Measurements from ENCODE around the gene ARL14. TPM values are rescaled to one million over a fixed set of nuclear protein-coding genes. Genes with fewer than 3 reads are reported as not detected.
A peak's percentile ranks its signal among the peaks of the same experiment; 100 is the strongest.

ARL14 gene
- total RNA-seq, 1 experiment from 2014 or later: 0.07 TPM

GRCh38 chr3:160665231-160665630, 11.7 kb upstream of the ARL14 start:
- Histone ChIP-seq H3K27me3 (ENCODE audit: control insufficient read depth, insufficient read depth, low read length) (no peaks in the 10 kb centered on the region), H3K4me3 (ENCODE audit: insufficient read depth, low read depth, low read length) (no peak overlapping the region)
- DNase-seq: no peak

GRCh38 chr3:160665784-160666526, 11.0 kb upstream of the ARL14 start:
- Histone ChIP-seq H3K27me3 (ENCODE audit: control insufficient read depth, insufficient read depth, low read length) (no peaks in the 10 kb centered on the region), H3K36me3 (replicated peaks; ENCODE audit: control insufficient read depth, insufficient read depth, low read length) (no peaks in the 10 kb centered on the region), H3K4me3 (ENCODE audit: insufficient read depth, low read depth, low read length) (no peak overlapping the region)
- no peak for DNase-seq

More at GRCh38 chr3:160665231-160665630, 11.7 kb upstream of the ARL14 start:
- H3K36me3 ChIP-seq (replicated peaks; ENCODE audit: control insufficient read depth, insufficient read depth, low read length): no peaks in the 10 kb centered on the region

GRCh38 chr3:160667452-160667851, 9.5 kb upstream of the ARL14 start:
- H3K27me3 ChIP-seq (ENCODE audit: control insufficient read depth, insufficient read depth, low read length): no peaks in the 10 kb centered on the region
- DNase-seq: no peak
- H3K36me3 ChIP-seq (replicated peaks; ENCODE audit: control insufficient read depth, insufficient read depth, low read length): no peaks in the 10 kb centered on the region
- no peak overlapping the region for H3K4me3 ChIP-seq (ENCODE audit: insufficient read depth, low read depth, low read length)

- no peaks in the 10 kb centered on the region for H3K36me3 ChIP-seq (replicated peaks; ENCODE audit: control insufficient read depth, insufficient read depth, low read length)
- no peak for DNase-seq
- H3K4me3 ChIP-seq (ENCODE audit: insufficient read depth, low read depth, low read length): no peak overlapping the region
- H3K27me3 ChIP-seq (ENCODE audit: control insufficient read depth, insufficient read depth, low read length): no peaks in the 10 kb centered on the region
Observed at GRCh38 chr3:160668454-160668853, 8.5 kb upstream of the ARL14 start.

- no peaks in the 10 kb centered on the region for H3K36me3 ChIP-seq (replicated peaks; ENCODE audit: control insufficient read depth, insufficient read depth, low read length)
- no peaks in the 10 kb centered on the region for H3K27me3 ChIP-seq (ENCODE audit: control insufficient read depth, insufficient read depth, low read length)
- no peak for DNase-seq
- no peak overlapping the region for H3K4me3 ChIP-seq (ENCODE audit: insufficient read depth, low read depth, low read length)
Observed at GRCh38 chr3:160671231-160671630, 5.7 kb upstream of the ARL14 start.

- no peak overlapping the region for H3K4me3 ChIP-seq (ENCODE audit: insufficient read depth, low read depth, low read length)
- DNase-seq: no peak
- no peaks in the 10 kb centered on the region for H3K27me3 ChIP-seq (ENCODE audit: control insufficient read depth, insufficient read depth, low read length)
- H3K36me3 ChIP-seq (replicated peaks; ENCODE audit: control insufficient read depth, insufficient read depth, low read length): no peaks in the 10 kb centered on the region
Observed at GRCh38 chr3:160671995-160672394, 5.0 kb upstream of the ARL14 start.

- H3K36me3 ChIP-seq (replicated peaks; ENCODE audit: control insufficient read depth, insufficient read depth, low read length): no peaks in the 10 kb centered on the region
- H3K4me3 ChIP-seq (ENCODE audit: insufficient read depth, low read depth, low read length): no peak overlapping the region
- no peak for DNase-seq
- no peaks in the 10 kb centered on the region for H3K27me3 ChIP-seq (ENCODE audit: control insufficient read depth, insufficient read depth, low read length)
Observed at GRCh38 chr3:160673188-160673587, 3.8 kb upstream of the ARL14 start.

GRCh38 chr3:160675566-160676124, 1.3 kb upstream of the ARL14 start:
- Histone ChIP-seq H3K27me3 (ENCODE audit: control insufficient read depth, insufficient read depth, low read length) (no peaks in the 10 kb centered on the region), H3K4me3 (ENCODE audit: insufficient read depth, low read depth, low read length) (no peak overlapping the region)
- DNase-seq: no peak

GRCh38 chr3:160677459-160677881, 510 bp downstream of the ARL14 start:
- Histone ChIP-seq H3K27me3 (ENCODE audit: control insufficient read depth, insufficient read depth, low read length) (no peaks in the 10 kb centered on the region), H3K4me3 (ENCODE audit: insufficient read depth, low read depth, low read length) (no peak overlapping the region), H3K36me3 (replicated peaks; ENCODE audit: control insufficient read depth, insufficient read depth, low read length) (no peaks in the 10 kb centered on the region)
- peak; percentile 14 for DNase-seq

More at GRCh38 chr3:160675566-160676124, 1.3 kb upstream of the ARL14 start:
- no peaks in the 10 kb centered on the region for H3K36me3 ChIP-seq (replicated peaks; ENCODE audit: control insufficient read depth, insufficient read depth, low read length)

GRCh38 chr3:160678292-160678842, 1.4 kb downstream of the ARL14 start:
- DNase-seq: no peak
- H3K36me3 ChIP-seq (replicated peaks; ENCODE audit: control insufficient read depth, insufficient read depth, low read length): no peaks in the 10 kb centered on the region
- no peak overlapping the region for H3K4me3 ChIP-seq (ENCODE audit: insufficient read depth, low read depth, low read length)
- H3K27me3 ChIP-seq (ENCODE audit: control insufficient read depth, insufficient read depth, low read length): no peaks in the 10 kb centered on the region

GRCh38 chr3:160684368-160684740, 7.4 kb downstream of the ARL14 start:
- no peaks in the 10 kb centered on the region for H3K36me3 ChIP-seq (replicated peaks; ENCODE audit: control insufficient read depth, insufficient read depth, low read length)
- DNase-seq: no peak
- H3K4me3 ChIP-seq (ENCODE audit: insufficient read depth, low read depth, low read length): no peak overlapping the region
- no peaks in the 10 kb centered on the region for H3K27me3 ChIP-seq (ENCODE audit: control insufficient read depth, insufficient read depth, low read length)

- Histone ChIP-seq H3K4me3 (ENCODE audit: insufficient read depth, low read depth, low read length) (no peak overlapping the region), H3K27me3 (ENCODE audit: control insufficient read depth, insufficient read depth, low read length) (no peaks in the 10 kb centered on the region), H3K36me3 (replicated peaks; ENCODE audit: control insufficient read depth, insufficient read depth, low read length) (no peaks in the 10 kb centered on the region)
- no peak for DNase-seq
Observed at GRCh38 chr3:160685144-160685766, 8.3 kb downstream of the ARL14 start.

GRCh38 chr3:160686955-160687535, 10.1 kb downstream of the ARL14 start:
- Histone ChIP-seq H3K27me3 (ENCODE audit: control insufficient read depth, insufficient read depth, low read length) (no peaks in the 10 kb centered on the region), H3K36me3 (replicated peaks; ENCODE audit: control insufficient read depth, insufficient read depth, low read length) (no peaks in the 10 kb centered on the region), H3K4me3 (ENCODE audit: insufficient read depth, low read depth, low read length) (no peak overlapping the region)
- DNase-seq: no peak

- no peak for DNase-seq
- Histone ChIP-seq H3K4me3 (ENCODE audit: insufficient read depth, low read depth, low read length) (no peak overlapping the region), H3K27me3 (ENCODE audit: control insufficient read depth, insufficient read depth, low read length) (no peaks in the 10 kb centered on the region), H3K36me3 (replicated peaks; ENCODE audit: control insufficient read depth, insufficient read depth, low read length) (no peaks in the 10 kb centered on the region)
Observed at GRCh38 chr3:160691151-160691550, 14.2 kb downstream of the ARL14 start.

GRCh38 chr3:160691962-160692361, 15.0 kb downstream of the ARL14 start:
- no peaks in the 10 kb centered on the region for H3K36me3 ChIP-seq (replicated peaks; ENCODE audit: control insufficient read depth, insufficient read depth, low read length)
- H3K4me3 ChIP-seq (ENCODE audit: insufficient read depth, low read depth, low read length): no peak overlapping the region
- H3K27me3 ChIP-seq (ENCODE audit: control insufficient read depth, insufficient read depth, low read length): no peaks in the 10 kb centered on the region
- DNase-seq: no peak
